HEK293T (cell line): Measurements from ENCODE around the gene UBAP2.

Experiments
- CTCF ChIA-PET: fragments of 350-600 bp; formaldehyde crosslinking; extraction: SDS; loops from one replicate; lab custom pipeline; 2021; ENCODE audit warnings: antibody characterized with exemption, inconsistent platforms; lab: Yijun Ruan, JAX
- POLR2A ChIA-PET: fragments of 350-600 bp; formaldehyde crosslinking; extraction: SDS; loops from one replicate; lab custom pipeline; 2020; ENCODE audit warnings: antibody characterized with exemption, inconsistent platforms; lab: Yijun Ruan, JAX
- DNase-seq: peaks from one replicate; pipeline ENCODE4 v3.0.0; 2012; ENCODE audit warnings: mixed read lengths; ENCODE audit errors: extremely low spot score
- ARNT ChIP-seq: fragments of 450-650 bp; IDR thresholded peaks from 2 replicates; pipeline ENCODE4 v1.6.1; 2017; ENCODE audit warnings: mild to moderate bottlenecking
- BHLHE40 ChIP-seq: fragments of 450-650 bp; IDR thresholded peaks from 2 replicates; pipeline ENCODE4 v1.6.1; 2016; ENCODE audit warnings: mild to moderate bottlenecking, moderate library complexity, borderline replicate concordance
- CTBP1 ChIP-seq: fragments of 450-650 bp; IDR thresholded peaks from 2 replicates; pipeline ENCODE4 v1.6.1; 2016; ENCODE audit warnings: borderline replicate concordance
- ELF4 ChIP-seq: fragments of 450-650 bp; IDR thresholded peaks from 2 replicates; pipeline ENCODE4 v1.6.1; 2017; ENCODE audit warnings: antibody characterized with exemption
- FOXA1 ChIP-seq: fragments of 450-650 bp; IDR thresholded peaks from 2 replicates; pipeline ENCODE4 v1.6.1; 2016; ENCODE audit warnings: mild to moderate bottlenecking
- FOXK2 ChIP-seq: fragments of 450-650 bp; IDR thresholded peaks from 2 replicates; pipeline ENCODE4 v1.6.1; 2016; ENCODE audit warnings: mild to moderate bottlenecking
- FOXM1 ChIP-seq: fragments of 450-650 bp; IDR thresholded peaks from 2 replicates; pipeline ENCODE4 v1.6.1; 2017; ENCODE audit warnings: mild to moderate bottlenecking, borderline replicate concordance
- HDGF ChIP-seq: fragments of 450-650 bp; IDR thresholded peaks from 2 replicates; pipeline ENCODE4 v1.6.1; 2017; ENCODE audit warnings: antibody characterized with exemption, borderline replicate concordance
- L3MBTL2 ChIP-seq: fragments of 450-650 bp; conservative IDR thresholded peaks from 2 replicates; pipeline ENCODE4 v1.6.1; 2016; ENCODE audit warnings: mild to moderate bottlenecking
- LEF1 ChIP-seq: fragments of 450-650 bp; IDR thresholded peaks from 2 replicates; pipeline ENCODE4 v1.6.1; 2017; ENCODE audit warnings: mild to moderate bottlenecking, borderline replicate concordance
- NFRKB ChIP-seq: fragments of 450-650 bp; IDR thresholded peaks from 2 replicates; pipeline ENCODE4 v1.6.1; 2016; ENCODE audit warnings: mild to moderate bottlenecking, moderate library complexity
- SP1 ChIP-seq: fragments of 450-650 bp; IDR thresholded peaks from 2 replicates; pipeline ENCODE4 v1.6.1; 2017
- SUZ12 ChIP-seq: fragments of 450-650 bp; IDR thresholded peaks from 2 replicates; pipeline ENCODE4 v1.6.1; 2016; ENCODE audit warnings: mild to moderate bottlenecking
- TARDBP ChIP-seq: fragments of 450-650 bp; IDR thresholded peaks from 2 replicates; pipeline ENCODE4 v1.6.1; 2016
- ZNF384 ChIP-seq: fragments of 450-650 bp; IDR thresholded peaks from 2 replicates; pipeline ENCODE4 v1.6.1; 2016
- TF ChIP-seq, protein P1 (sequence below): fragments of 450-650 bp; IDR thresholded peaks from 2 replicates; pipeline ENCODE4 v1.6.1; 2016

UBAP2 gene

GRCh38 chr9:34037626-34038025, 11.1 kb downstream of the UBAP2 start:
- no peak for TF ChIP-seq LEF1
- TF ChIP-seq FOXA1, result no peak
- TF ChIP-seq ELF4, result no peak
- no peak for TF ChIP-seq ZNF384
- TF ChIP-seq SUZ12, result no peak
- no peak for TF ChIP-seq ARNT
- DNase-seq, result no peak
- POLR2A ChIA-PET, result no interaction called here
- CTCF ChIA-PET, result no interaction called here

DNA sequence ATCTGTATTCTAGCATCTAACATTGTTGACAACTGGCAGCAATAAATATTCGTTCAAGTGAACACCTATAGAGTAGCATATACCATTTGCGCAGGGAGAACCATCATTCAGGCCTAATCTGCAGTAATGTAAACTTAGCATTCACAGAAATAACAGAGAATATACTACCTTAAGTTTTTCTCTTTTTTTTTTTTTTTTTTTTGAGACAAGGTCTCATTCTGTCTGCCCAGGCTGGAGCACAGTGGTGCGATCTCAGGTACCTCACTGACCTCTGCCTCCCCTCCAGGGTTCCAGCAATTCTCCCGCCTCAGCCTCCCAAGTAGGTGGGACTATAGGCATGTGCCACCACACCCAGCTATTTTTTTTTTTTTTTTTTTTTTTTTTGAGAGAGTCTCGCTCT, 12.1 kb downstream of the UBAP2 start:
- ChIA-PET CTCF (no interaction called here), POLR2A (no interaction called here)
- TF ChIP-seq, protein P1, sequence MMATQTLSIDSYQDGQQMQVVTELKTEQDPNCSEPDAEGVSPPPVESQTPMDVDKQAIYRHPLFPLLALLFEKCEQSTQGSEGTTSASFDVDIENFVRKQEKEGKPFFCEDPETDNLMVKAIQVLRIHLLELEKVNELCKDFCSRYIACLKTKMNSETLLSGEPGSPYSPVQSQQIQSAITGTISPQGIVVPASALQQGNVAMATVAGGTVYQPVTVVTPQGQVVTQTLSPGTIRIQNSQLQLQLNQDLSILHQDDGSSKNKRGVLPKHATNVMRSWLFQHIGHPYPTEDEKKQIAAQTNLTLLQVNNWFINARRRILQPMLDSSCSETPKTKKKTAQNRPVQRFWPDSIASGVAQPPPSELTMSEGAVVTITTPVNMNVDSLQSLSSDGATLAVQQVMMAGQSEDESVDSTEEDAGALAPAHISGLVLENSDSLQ, result no peak
- TF ChIP-seq FOXA1 (no peak), NFRKB (no peak), FOXM1 (no peak), L3MBTL2 (no peak), TARDBP (no peak), SUZ12 (no peak), ELF4 (no peak), HDGF (no peak), ZNF384 (no peak), LEF1 (no peak), SP1 (no peak), BHLHE40 (no peak), ARNT (no peak), CTBP1 (no peak), FOXK2 (no peak)
- no peak for DNase-seq

DNA sequence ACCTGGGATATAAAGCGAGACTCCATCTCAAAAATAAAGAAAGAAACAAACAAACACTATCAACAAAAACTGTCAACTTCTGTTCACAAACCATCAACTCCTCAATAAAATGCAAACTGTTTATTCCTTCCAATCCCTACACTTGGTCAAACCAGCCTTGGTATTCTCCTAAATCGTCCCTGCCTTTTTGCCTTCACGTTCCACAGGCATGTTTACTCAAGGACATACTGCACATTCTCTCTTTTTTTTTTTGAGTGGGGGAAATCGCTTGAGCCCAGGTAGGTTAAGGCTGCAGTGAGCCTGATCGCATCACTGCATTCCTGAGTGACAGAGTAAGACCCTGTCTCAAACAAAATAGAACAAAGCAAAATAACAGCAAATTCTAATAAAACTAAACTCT, 13.0 kb downstream of the UBAP2 start:
- CTCF ChIA-PET, result no interaction called here
- POLR2A ChIA-PET, result no interaction called here
- TF ChIP-seq FOXM1 (no peak), FOXA1 (no peak), HDGF (no peak)
- TF ChIP-seq, protein P1, result 0 out of 2 replicates have a peak, but pooled peaks have one; percentile 18

GRCh38 chr9:34034698-34035065, 14.0 kb downstream of the UBAP2 start:
- CTCF ChIA-PET, result no interaction called here
- no peak for TF ChIP-seq BHLHE40
- no peak for TF ChIP-seq CTBP1
- TF ChIP-seq FOXM1, result no peak
- TF ChIP-seq L3MBTL2, result no peak
- TF ChIP-seq NFRKB, result no peak
- TF ChIP-seq, protein P1, result no peak
- TF ChIP-seq ZNF384, result no peak
- no peak for DNase-seq
- POLR2A ChIA-PET, result no interaction called here

More for the DNA sequence above, 13.0 kb downstream of the UBAP2 start:
- no peak for DNase-seq

GRCh38 chr9:34032631-34033030, 16.1 kb downstream of the UBAP2 start:
- TF ChIP-seq, protein P1, result no peak
- no peak for TF ChIP-seq TARDBP
- no peak for TF ChIP-seq HDGF
- POLR2A ChIA-PET, result no interaction called here
- CTCF ChIA-PET, result no interaction called here
- no peak for DNase-seq

GRCh38 chr9:34027845-34028574, 20.7 kb downstream of the UBAP2 start:
- POLR2A ChIA-PET, result no interaction called here
- TF ChIP-seq CTBP1, result no peak
- no peak for TF ChIP-seq FOXM1
- no peak for TF ChIP-seq FOXA1
- no peak for TF ChIP-seq SUZ12
- TF ChIP-seq SP1, result no peak
- TF ChIP-seq ZNF384, result no peak
- TF ChIP-seq HDGF, result no peak
- no peak for TF ChIP-seq TARDBP
- no peak for TF ChIP-seq ELF4
- DNase-seq, result no peak
- CTCF ChIA-PET, result no interaction called here

- no peak for DNase-seq
- TF ChIP-seq FOXK2 (no peak), SUZ12 (no peak), LEF1 (no peak), SP1 (no peak), ELF4 (no peak), ARNT (no peak), L3MBTL2 (no peak), HDGF (no peak), ZNF384 (no peak)
- TF ChIP-seq, protein P1, result no peak
- ChIA-PET CTCF (no interaction called here), POLR2A (no interaction called here)
Observed at GRCh38 chr9:34025811-34026210, 22.9 kb downstream of the UBAP2 start.
